EL (cell line): ENCODE measurements around the gene BCO2.
A peak's percentile ranks its signal among the peaks of the same experiment; 100 is the strongest.

Experiments
- DNase-seq: peaks from one replicate; pipeline ENCODE4 v3.0.0-alpha.2; 2016

The BCO2 gene

GRCh38 chr11:112219476-112220232 is 44.3 kb downstream of the BCO2 start:
- DNase-seq, result peak; percentile 76

GRCh38 chr11:112221274-112221835 is 46.0 kb downstream of the BCO2 start:
- peak; percentile 20 for DNase-seq

- DNase-seq, result no peak
Measured at GRCh38 chr11:112222303-112222702, 47.0 kb downstream of the BCO2 start.

GRCh38 chr11:112223121-112223520 is 47.8 kb downstream of the BCO2 start:
- no peak for DNase-seq

- no peak for DNase-seq
Measured at GRCh38 chr11:112223754-112224532, 48.6 kb downstream of the BCO2 start.

GRCh38 chr11:112225753-112226061 is 50.4 kb downstream of the BCO2 start:
- peak; percentile 88 for DNase-seq

GRCh38 chr11:112226062-112226830 is 50.9 kb downstream of the BCO2 start, which contains the start of gene PTS:
Gene PTS (plus strand): TSS chr11:112226428. CDS start chr11:112226444, 16 bp downstream.
- peak; percentile 91 for DNase-seq

GRCh38 chr11:112226831-112227401 is 51.6 kb downstream of the BCO2 start:
- peak; percentile 36 for DNase-seq

GRCh38 chr11:112227471-112227870 is 52.2 kb downstream of the BCO2 start:
- DNase-seq, result no peak

GRCh38 chr11:112228706-112229105 is 53.4 kb downstream of the BCO2 start:
- no peak for DNase-seq

- DNase-seq, result no peak
Measured at GRCh38 chr11:112229159-112229558, 53.8 kb downstream of the BCO2 start.

- peak; percentile 68 for DNase-seq
Measured at GRCh38 chr11:112229746-112230433, 54.6 kb downstream of the BCO2 start.

GRCh38 chr11:112231952-112232351 is 56.6 kb downstream of the BCO2 start:
- no peak for DNase-seq

- no peak for DNase-seq
Measured at GRCh38 chr11:112235750-112236390, 60.6 kb downstream of the BCO2 start.

GRCh38 chr11:112237451-112237850 is 62.1 kb downstream of the BCO2 start:
- DNase-seq, result no peak

- DNase-seq, result no peak
Measured at GRCh38 chr11:112238041-112238440, 62.7 kb downstream of the BCO2 start.

- DNase-seq, result peak; percentile 81
Measured at GRCh38 chr11:112241486-112241885, 66.2 kb downstream of the BCO2 start.

GRCh38 chr11:112247201-112247600 is 71.9 kb downstream of the BCO2 start:
- DNase-seq, result no peak

- no peak for DNase-seq
Measured at GRCh38 chr11:112248201-112248600, 72.9 kb downstream of the BCO2 start.

GRCh38 chr11:112249871-112250610 is 74.7 kb downstream of the BCO2 start:
- DNase-seq, result peak; percentile 46
